NCI-H2171 (cell line): ENCODE data around the gene XIST.
"Not testable (repeated sequence)": the region's sequence is repeated elsewhere in the genome, so short reads cannot be mapped to it uniquely, and the experiment has no call there.

Experiments used
- DNase-seq: peaks from one replicate; lab custom pipeline; 2025; lab: John Stamatoyannopoulos, UW

The XIST gene

GRCh38 chrX:73852467-73852866, at the start of gene XIST:
Gene XIST (minus strand): TSS chrX:73852714.
- DNase-seq, result no peak

GRCh38 chrX:73898315-73898714, 45.8 kb upstream of the XIST start:
- DNase-seq, result not testable (repeated sequence)

- DNase-seq, result not testable (repeated sequence)
Observed at GRCh38 chrX:73892515-73893090, 40.1 kb upstream of the XIST start.

GRCh38 chrX:73882260-73882659, 29.7 kb upstream of the XIST start:
- DNase-seq, result not testable (repeated sequence)

GRCh38 chrX:73877687-73878086, 25.2 kb upstream of the XIST start:
- DNase-seq, result no peak

GRCh38 chrX:73876911-73877310, 24.4 kb upstream of the XIST start:
- no peak for DNase-seq

- DNase-seq, result no peak
Observed at GRCh38 chrX:73868916-73869315, 16.4 kb upstream of the XIST start.

GRCh38 chrX:73867144-73867543, 14.6 kb upstream of the XIST start:
- DNase-seq, result no peak

- DNase-seq, result no peak
Observed at GRCh38 chrX:73863852-73864251, 11.3 kb upstream of the XIST start.

- no peak for DNase-seq
Observed at GRCh38 chrX:73863268-73863667, 10.8 kb upstream of the XIST start.

- no peak for DNase-seq
Observed at GRCh38 chrX:73859622-73860021, 7.1 kb upstream of the XIST start.

GRCh38 chrX:73855546-73855945, 3.0 kb upstream of the XIST start:
- peak; percentile 26 for DNase-seq

GRCh38 chrX:73852022-73852421, 492 bp downstream of the XIST start:
- DNase-seq, result no peak

- DNase-seq, result no peak
Observed at GRCh38 chrX:73851014-73852009, 1.2 kb downstream of the XIST start.

- no peak for DNase-seq
Observed at GRCh38 chrX:73850124-73851013, 2.1 kb downstream of the XIST start.

GRCh38 chrX:73849073-73849472, 3.4 kb downstream of the XIST start:
- no peak for DNase-seq

- no peak for DNase-seq
Observed at GRCh38 chrX:73847991-73848390, 4.5 kb downstream of the XIST start.

- no peak for DNase-seq
Observed at GRCh38 chrX:73847100-73847499, 5.4 kb downstream of the XIST start.

GRCh38 chrX:73842541-73843234, 9.8 kb downstream of the XIST start:
- no peak for DNase-seq

- DNase-seq, result no peak
Observed at GRCh38 chrX:73841337-73841736, 11.2 kb downstream of the XIST start.

- DNase-seq, result no peak
Observed at GRCh38 chrX:73840120-73840924, 12.2 kb downstream of the XIST start.
